ENCODE results near the gene VPS33B. TPM values are rescaled to one million over a fixed set of nuclear protein-coding genes. Genes with fewer than 3 reads are reported as not detected.

VPS33B gene
- total and polyA plus RNA-seq, 2 of the 8 experiments (the other 6 are each of a cell fraction or from before 2014, with no cell fraction given): 11.8 to 17.3 TPM

GRCh38 chr15:91031796-91032195 is 9.4 kb upstream of the VPS33B start:
- peaks cover 0 to 3% (median 1%) of the 10 kb centered on the region in 4 experiments; a peak in 3 of 7 replicates for H3K4me1 ChIP-seq (replicated peaks in 1 of 4; ENCODE audit: control insufficient read depth in 3 of 4, insufficient read depth in 4 of 4, low read length in 3 of 4)
- no peak overlapping the region for H2BK20ac ChIP-seq (ENCODE audit: low read length)
- no peak overlapping the region for H2AFZ ChIP-seq (ENCODE audit: low read length)
- H3K79me2 ChIP-seq (ENCODE audit: control insufficient read depth in 1 of 2, insufficient read depth in 2 of 2, low read length in 2 of 2): no peaks in the 10 kb centered on the region
- H3K27me3 ChIP-seq (replicated peaks in 1 of 4; ENCODE audit: control insufficient read depth in 3 of 4, extremely low read depth in 1 of 4, insufficient read depth in 3 of 4, low read length in 3 of 4): no peaks in the 10 kb centered on the region; a peak in 1 of 7 replicates
- no peak overlapping the region for H4K91ac ChIP-seq (replicated peaks; ENCODE audit: insufficient read length, low read length)
- H4K5ac ChIP-seq (ENCODE audit: insufficient read length, low read depth, low read length): no peak overlapping the region
- no peak overlapping the region for H3K23ac ChIP-seq (ENCODE audit: insufficient read length)
- H3K4ac ChIP-seq (replicated peaks; ENCODE audit: insufficient read length, low read depth, low read length): no peak overlapping the region
- 82% methylated on average over 10 of the region's 10 CpGs; no CpG with 5 or more reads in 1 of the 2 experiments for WGBS, 2 experiments (ENCODE audit: extremely low coverage in 1 of 2, insufficient coverage in 1 of 2, insufficient read length in 1 of 2, insufficient replicate concordance in 2 of 2, low coverage in 1 of 2, low lambda C conversion rate in 2 of 2, missing lambda C conversion rate in 1 of 2)
- H2BK120ac ChIP-seq (replicated peaks; ENCODE audit: low read depth, low read length): no peak overlapping the region
- H2AK5ac ChIP-seq (ENCODE audit: low read depth, low read length): no peak overlapping the region
- H2BK5ac ChIP-seq (ENCODE audit: low read depth, low read length): no peak overlapping the region
- H4K20me1 ChIP-seq (replicated peaks in 1 of 2; ENCODE audit: control insufficient read depth in 1 of 2, insufficient read depth in 2 of 2, low read length in 2 of 2): no peaks in the 10 kb centered on the region
- DNase-seq (ENCODE audit: low read depth in 1 of 2, low spot score in 2 of 2) (no peak), FAIRE-seq (no peak)
- H2BK15ac ChIP-seq (ENCODE audit: low read length): no peak overlapping the region
- H3K14ac ChIP-seq (ENCODE audit: insufficient read length): no peak overlapping the region
- H2BK12ac ChIP-seq (ENCODE audit: low read depth, low read length): no peak overlapping the region
- no peaks in the 10 kb centered on the region for H3K79me1 ChIP-seq (ENCODE audit: low read depth, low read length)
- no peak overlapping the region for H3K56ac ChIP-seq (replicated peaks; ENCODE audit: insufficient read length, low read depth, low read length)
- H3K4me3 ChIP-seq (ENCODE audit: extremely low read depth in 1 of 4, insufficient read depth in 2 of 4, low read depth in 3 of 4, low read length in 4 of 4): no peak overlapping the region
- H3K36me3 ChIP-seq (ENCODE audit: control insufficient read depth in 2 of 4, insufficient read depth in 4 of 4, low read length in 3 of 4): no peaks in the 10 kb centered on the region
- TF ChIP-seq POU5F1 (IDR thresholded peaks at IDR 0.05; ENCODE audit: low read depth, low read length): no peak
- no peak for TF ChIP-seq JUND (IDR thresholded peaks at IDR 0.05; ENCODE audit: low read length)
- no peak for TF ChIP-seq ATF3 (IDR thresholded peaks at IDR 0.05; ENCODE audit: insufficient read depth, low read depth, low read length)
- no peak for TF ChIP-seq BACH1 (IDR thresholded peaks at IDR 0.05; ENCODE audit: low read length)
- no peak for TF ChIP-seq GABPA (IDR thresholded peaks at IDR 0.05; ENCODE audit: borderline replicate concordance, insufficient read depth, low read length)
- no peak for TF ChIP-seq BRCA1 (IDR thresholded peaks at IDR 0.05; ENCODE audit: low read depth, low read length)
- TF ChIP-seq CHD2 (IDR thresholded peaks at IDR 0.05; ENCODE audit: low read length): no peak
- TF ChIP-seq CTBP2 (IDR thresholded peaks at IDR 0.05; ENCODE audit: borderline replicate concordance, insufficient read depth, insufficient read length, low read length): no peak
- H3K18ac ChIP-seq (ENCODE audit: extremely low read depth, low read length): no peak overlapping the region
- H4K8ac ChIP-seq (ENCODE audit: extremely low read depth, insufficient read depth, low read length): no peak overlapping the region
- H3K27ac ChIP-seq (ENCODE audit: low read depth, low read length): no peak overlapping the region
- H3K9me3 ChIP-seq (ENCODE audit: insufficient read depth in 2 of 2, low read depth in 1 of 2, low read length in 1 of 2): no peaks in the 10 kb centered on the region
- ChIA-PET POLR2A (ENCODE audit: partially characterized antibody) (interaction anchor here (1.8 kb wide), 1 partner anchor 9 kb away, joined by 7 read pairs; the partner anchor contains the start of gene VPS33B), CTCF (ENCODE audit: partially characterized antibody) (interaction anchor here (0.5 to 6.6 kb wide), 11 partner anchors 8 to 731 kb away, joined by 3 to 47 read pairs (median 4); partner anchors contain the start of genes HDDC3, RCCD1, UNC45A and VPS33B)
- no peaks in the 10 kb centered on the region for H3K23me2 ChIP-seq (ENCODE audit: low read depth, low read length)
- no peak overlapping the region; a peak in 1 of 7 replicates for H3K9ac ChIP-seq (replicated peaks in 1 of 4; ENCODE audit: extremely low read depth in 1 of 4, low read depth in 3 of 4, low read length in 3 of 4)
- no peak overlapping the region for H3K4me2 ChIP-seq (ENCODE audit: insufficient read depth in 1 of 2, low read depth in 2 of 2, low read length in 2 of 2)

Measured in H1 (cell line).